Suppressor macrophage treated with lipopolysaccharide for 4 hours (primary cell): ENCODE results near the gene TUT4.
A peak's percentile ranks its signal among the peaks of the same experiment; 100 is the strongest.

Source experiments
- DNase-seq: peaks from one replicate; pipeline ENCODE4 v3.0.0-alpha.2; 2020

Gene TUT4

DNA sequence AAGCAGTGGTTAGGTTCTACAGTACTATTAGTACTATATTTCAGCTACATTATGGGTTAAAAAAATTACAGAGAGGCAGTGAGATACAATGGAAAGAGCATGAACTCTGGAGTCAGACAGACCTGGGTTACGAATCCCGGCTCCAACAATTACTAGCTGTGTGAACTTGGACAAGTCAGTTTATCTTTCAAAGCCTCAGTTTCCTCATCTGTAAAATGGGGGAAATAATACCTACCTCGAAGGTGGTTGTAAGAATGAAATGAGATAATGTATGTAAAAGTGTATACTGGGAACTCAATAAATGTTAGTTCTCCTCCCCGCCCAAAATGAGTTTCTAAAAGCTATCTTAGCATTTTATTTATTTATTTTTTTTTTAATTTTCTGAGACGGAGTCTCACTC, 89.0 kb downstream of the TUT4 start:
- DNase-seq, result no peak

DNA sequence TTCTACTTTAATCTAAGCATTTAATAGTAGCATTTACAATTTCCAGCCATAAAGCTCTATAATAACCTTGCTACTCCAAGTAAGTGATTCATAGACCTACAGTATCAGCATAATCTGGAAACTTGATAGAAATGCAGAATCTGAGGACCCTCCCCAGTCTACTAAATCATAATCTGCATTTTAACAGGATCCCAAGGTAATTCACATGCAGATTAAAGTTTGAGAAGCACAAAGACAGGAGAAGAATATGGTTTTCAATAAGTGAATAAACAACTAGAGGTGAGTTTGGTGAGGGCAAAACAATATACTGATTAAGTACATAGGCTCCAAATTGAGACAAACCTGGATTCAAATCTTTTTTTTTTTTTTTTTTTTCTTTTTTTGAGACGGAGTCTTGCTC, 91.1 kb downstream of the TUT4 start:
- no peak for DNase-seq

DNA sequence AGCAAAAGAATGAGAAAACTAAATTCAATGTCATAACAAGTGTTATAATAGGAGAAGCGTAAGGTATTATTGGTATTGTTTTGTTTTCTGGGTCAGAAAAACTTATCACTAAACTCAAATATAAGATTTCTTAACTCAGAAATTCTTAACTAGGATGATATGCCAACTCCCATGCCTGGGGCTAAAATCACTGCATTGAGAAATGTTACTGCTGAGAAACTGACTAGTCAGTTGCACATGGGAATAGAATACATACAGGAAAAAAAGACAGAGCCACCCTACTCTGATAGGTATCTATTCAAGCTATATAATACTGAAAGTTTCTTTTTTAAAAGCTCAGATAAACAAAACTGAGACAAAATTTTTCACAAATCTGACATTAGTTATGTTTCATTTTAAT, 92.2 kb downstream of the TUT4 start:
- DNase-seq, result no peak

DNA sequence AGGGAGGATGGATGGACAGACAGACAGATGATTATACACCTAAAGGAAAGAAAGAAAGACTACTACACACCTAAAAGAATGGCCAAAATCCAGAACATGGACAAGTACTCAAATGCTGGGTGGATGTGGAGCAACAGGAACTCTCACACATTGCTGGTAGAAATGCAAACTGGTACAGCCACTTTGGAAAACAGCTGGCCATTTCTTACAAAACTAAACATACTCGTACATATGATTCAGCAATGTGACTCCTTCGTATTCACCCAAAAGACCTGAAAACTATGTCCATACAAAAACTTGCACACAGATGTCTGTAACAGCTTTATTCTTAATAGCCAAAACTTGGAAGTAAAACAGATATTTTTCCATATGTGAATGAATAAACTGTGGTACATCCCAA, 97.2 kb downstream of the TUT4 start:
- DNase-seq, result no peak

DNA sequence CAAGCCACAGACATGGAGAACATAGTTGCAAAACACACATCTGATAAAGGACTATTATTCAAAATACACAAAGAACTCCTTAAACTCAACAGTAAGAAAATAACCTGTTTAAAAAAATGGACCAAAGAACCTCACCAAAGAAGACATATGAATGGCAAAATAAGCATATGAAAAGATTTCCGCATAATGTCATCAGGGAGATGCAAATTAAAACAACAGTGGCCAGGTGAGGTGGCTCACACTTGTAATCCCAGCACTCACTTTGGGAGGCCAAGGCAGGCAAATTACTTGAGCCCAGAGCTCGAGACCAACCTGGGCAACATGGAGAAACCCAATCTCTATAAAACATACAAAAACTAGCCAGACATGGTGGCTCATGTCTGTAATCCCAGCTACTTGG, 98.1 kb downstream of the TUT4 start:
- DNase-seq, result no peak

DNA sequence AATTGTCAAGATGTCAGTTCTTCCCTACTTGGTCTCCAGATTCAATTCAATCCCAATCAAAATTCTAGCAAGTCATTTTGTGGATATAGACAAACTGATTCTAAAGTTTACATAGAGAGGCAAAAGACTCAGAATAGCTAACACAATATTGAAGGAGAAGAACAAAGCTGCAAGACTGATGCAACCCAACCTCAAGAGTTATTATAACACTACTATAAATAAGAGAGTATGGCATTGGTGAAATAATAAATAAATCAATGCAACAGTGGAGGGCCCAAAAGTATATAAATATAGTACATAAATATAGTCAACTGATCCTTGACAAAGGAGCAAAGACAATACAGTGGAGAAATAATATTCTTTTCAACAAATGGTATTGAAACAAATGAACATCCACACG, 98.8 kb downstream of the TUT4 start:
- DNase-seq, result no peak

DNA sequence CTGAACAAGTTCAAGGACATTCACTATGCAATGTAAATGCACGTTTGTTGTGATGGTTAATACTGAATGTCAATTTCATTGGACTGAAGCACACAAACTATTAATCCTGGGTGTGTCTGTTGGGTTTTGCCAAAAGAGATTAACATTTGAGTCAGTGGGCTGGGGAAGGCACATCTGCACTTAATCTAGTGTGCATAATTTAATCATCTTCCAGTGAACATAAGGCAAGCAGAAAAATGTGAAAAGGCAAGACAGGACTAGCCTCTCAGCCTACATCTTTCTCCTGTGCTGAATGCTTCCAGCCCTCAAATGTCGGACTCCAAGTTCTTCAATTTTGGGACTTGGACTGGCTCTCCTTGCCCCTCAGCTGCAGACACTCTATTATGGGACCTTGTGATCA, 108.4 kb downstream of the TUT4 start:
- DNase-seq, result no peak

DNA sequence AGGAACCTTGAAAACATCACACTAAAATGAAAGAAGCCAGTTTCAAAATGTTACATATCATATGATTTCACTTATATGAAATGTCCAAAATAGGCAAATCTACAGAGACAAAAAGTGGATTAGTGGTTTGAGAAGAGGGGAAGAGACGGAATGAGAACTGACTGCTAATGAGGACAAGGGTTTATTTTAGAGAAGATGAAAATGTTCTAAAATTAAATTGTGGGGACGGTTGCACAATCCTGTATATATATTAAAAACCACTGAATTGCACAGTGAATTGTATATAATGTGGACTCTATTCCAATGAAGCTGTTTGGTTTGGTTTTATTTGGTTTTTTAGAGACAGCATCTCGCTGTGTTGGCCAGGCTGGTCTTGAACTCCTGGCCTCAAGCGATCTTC, 112.9 kb downstream of the TUT4 start:
- DNase-seq, result no peak

DNA sequence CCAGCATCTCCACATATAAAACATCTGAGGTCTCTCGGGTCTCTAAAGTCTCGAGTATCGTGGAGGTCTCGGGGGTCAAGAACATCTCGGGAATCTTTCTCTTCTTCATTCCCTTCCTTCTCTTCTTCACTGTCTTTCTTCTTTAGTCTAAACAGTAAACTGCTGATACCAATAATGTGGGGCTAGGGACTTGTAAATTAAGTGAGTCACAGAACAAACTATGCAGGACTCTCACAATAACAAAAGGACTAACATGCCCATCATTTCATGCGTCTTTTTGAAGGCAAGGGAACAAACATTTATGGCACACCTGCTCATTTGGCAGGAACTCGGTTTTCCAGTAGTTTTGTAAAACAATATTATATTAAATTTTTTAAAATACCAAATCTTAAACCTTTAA, 116.1 kb downstream of the TUT4 start:
- no peak for DNase-seq

DNA sequence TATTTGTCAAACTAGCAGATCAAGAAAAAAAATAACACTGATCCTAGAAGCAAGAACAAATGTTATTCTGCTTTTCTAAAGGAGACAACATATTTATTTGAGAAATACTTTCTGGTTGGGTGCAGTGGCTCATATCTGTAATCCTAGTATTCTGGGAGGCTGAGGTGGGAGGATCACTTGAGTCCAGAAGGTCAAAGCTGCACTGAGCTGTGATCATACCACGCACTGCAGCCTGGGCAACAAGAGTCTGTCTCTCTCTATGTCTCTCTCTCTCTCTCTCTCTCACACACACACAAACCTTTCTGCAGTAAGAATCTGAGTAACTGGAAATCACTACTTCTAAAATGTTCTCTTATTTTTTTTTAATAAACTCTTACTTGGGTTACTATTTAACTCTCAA, 117.2 kb downstream of the TUT4 start:
- DNase-seq, result no peak

DNA sequence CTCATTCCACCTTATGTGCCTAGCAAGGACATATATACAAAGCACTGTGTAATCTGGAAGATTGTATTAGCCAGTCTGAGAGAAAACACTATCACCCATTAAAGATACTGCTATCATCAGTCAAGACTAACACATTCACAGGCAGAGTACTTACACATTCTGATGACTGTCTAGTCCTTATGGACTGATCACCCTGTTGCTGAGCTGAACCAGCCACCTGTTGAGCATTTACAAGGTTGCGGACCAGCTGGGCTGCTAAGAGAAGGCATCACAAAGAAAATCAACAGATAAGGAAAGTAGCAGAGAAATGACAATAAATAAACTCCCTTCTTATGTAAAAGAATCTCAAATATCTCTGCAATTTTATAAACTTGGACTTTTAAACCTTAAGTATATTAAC, 117.7 kb downstream of the TUT4 start:
- DNase-seq, result no peak

DNA sequence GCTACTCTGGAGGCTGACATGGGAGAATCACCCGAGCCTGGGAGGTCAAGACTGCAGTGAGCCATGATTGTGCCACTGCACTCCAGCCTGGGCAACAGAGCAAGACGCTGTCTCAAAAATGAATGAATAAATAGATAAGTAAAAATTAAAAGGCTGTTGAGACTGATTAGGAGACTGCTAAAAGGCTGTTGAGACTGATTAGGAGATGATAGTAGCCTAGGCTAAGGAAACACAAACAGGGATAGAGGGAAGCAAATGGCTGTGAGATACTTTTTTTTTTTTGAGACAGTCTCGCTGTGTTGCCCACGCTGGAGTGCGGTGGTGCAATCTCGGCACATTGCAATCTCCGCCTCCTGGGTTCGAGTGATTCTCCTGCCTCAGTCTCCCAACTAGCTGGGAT, 120.1 kb downstream of the TUT4 start:
- no peak for DNase-seq

DNA sequence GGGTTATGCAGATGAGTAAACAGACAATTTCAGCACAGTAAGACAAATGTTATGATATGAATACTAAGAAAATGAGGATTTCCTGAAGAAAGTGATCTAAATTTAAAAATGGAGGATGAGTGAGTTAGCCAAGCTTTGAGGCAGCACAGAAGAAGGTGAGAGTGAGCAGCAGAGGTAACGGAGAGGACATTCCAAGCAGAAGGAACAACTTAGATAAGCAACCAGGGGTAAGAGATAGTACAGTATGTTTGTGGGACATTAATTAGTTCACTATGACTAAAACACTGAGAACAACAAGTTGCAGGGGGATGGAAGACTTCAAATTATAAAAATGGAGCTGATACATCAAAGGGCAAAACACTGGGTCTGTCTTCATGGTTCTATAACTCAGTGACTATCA, 125.7 kb downstream of the TUT4 start:
- DNase-seq, result no peak

DNA sequence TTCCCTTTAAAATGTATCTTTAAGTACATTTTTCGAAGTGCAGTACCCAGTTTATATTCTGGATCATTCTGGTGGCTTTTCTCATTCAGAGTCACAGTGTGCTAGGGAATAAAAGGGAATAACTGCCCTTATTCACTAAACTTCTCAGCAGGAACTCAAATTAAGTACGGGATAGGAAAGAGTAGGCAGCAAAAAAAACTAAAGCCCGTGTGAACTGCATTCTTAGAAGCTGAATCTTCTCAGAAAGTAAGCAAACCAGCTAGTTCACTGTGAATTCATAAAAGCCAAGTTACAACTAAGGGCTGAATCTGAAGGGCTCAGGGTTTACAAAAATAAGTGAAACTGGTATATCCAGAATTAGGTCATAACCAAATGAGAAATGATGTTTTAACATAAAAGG, 126.5 kb downstream of the TUT4 start:
- DNase-seq, result no peak

DNA sequence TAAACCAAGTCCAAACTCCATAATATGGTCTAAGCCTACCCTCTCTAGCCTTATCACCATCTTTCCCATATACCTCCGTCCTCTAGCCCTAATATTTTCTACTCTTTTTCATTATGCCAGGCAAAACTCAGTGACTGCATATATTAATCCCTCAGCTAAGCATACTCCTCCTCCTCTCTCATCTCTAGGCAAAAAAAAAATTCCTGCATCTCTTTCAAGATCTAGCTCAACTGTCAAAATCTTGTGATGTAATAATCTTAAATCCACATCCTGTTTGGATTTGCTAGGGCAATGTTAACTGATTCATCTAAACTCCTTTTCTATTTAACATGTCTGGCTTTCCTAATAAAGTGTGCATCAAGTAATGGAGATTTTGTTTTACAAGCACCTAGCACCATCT, 128.1 kb downstream of the TUT4 start:
- no peak for DNase-seq

DNA sequence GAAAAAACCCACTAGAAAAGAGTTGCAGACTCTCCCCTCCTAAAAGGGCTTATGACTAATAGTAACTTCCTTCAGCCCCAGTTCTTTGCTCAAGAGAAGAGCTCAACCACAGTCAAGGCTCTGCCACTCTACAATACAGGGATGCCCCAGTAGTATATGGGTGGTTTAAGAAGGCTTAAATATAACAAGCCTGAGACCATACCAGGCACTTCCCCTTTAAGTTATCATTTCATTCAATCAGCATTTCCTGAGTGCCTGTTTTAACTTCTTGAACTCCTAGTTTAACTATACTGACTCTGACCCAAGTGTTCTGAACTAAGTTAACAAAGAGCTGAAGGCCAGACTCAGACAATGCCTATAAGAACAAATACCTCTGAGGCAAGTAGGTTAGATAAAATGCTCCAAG, 128.7 kb downstream of the TUT4 start:
- peak; percentile 11 for DNase-seq

DNA sequence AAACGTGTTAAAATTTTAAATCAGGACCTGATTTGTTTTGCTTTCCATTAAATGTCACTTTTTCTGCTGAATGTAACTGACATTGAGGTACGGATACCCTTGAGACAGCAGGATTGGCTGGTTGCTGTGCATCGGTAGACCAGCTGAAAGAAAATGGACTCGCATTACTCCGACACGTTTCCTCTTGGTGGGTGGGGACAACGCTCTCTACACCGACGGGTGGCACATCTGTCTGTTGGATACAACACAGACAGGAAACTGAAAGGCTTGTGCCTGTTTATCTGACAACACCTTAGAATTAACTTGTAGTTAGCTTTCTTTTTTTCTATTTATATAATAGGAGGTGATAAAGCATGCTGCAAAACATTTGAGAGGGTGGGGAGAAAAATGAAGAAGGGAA, 129.1 kb downstream of the TUT4 start:
- DNase-seq, result no peak

DNA sequence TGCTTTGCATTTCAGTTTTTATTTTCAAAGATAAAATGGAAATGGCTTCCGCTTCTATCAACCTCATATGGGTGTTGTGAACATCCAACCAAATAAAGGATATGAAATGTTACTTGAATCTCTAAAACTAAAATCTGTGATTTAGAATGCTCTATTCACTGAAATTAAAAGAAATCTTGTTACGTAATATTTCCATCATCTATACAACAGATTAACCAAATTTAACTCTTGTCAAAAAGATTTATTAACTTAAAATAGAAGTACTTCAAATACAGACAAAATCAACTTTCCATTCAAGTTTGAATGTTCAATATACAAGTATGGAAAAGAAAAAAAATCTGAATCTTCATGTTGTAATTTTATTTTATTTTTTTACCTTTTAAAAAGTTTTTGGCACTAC, 129.8 kb downstream of the TUT4 start:
- DNase-seq, result no peak

DNA sequence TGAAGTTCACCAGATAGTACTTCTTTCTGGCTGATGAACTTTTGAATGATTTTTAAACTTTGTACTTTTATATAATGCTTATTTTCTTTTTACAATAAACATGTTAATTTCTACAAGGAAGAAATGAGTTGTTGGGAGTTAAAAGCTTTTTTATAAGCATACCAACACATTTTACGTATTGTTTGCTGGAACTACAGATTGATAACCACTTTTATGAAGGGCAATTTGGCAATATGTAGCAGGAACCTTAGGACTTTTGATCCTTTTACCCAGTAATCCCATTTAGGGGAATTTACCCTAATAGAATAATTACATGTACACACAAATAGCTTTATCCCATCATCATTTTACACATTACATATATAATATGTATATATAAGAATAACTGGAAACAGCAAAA, 132.2 kb downstream of the TUT4 start:
- no peak for DNase-seq

DNA sequence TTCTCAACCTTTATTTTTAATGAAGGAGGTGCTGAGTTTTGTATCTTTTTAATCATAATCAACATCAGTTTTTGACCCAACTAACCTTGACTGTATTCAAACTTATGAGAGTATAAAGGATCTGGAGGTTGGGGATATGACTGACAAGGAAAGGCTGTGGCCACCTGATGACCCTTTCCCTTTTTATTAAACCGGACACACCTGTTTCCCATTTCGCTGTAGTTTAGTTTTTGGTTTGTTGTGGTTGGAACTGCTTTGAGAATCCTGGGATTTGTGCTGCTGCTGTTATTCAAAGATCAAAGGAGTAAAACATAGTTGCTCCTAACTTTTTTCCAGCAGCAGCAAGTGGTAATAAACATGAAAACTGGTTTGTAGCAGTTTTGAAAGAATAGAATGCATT, 136.1 kb downstream of the TUT4 start:
- no peak for DNase-seq

DNA sequence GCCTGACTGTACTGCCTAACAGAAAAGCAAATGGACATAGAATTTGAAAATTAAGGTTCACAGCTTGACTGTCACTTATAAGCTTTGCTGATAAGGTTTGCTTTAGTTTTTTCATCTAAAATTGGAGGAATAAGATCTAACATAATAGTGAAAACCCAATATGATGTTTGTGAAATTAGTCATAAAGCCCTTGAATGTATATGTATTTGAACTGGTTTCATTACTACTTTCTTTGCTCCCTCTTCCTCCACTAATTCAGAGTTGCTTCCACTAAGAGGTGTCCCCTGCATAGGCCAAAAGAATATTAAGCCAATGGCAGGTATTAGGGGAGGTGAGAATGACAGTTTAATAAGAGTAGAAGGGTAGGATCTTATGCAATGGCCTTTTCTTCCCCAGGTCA, 137.9 kb downstream of the TUT4 start:
- DNase-seq, result no peak

DNA sequence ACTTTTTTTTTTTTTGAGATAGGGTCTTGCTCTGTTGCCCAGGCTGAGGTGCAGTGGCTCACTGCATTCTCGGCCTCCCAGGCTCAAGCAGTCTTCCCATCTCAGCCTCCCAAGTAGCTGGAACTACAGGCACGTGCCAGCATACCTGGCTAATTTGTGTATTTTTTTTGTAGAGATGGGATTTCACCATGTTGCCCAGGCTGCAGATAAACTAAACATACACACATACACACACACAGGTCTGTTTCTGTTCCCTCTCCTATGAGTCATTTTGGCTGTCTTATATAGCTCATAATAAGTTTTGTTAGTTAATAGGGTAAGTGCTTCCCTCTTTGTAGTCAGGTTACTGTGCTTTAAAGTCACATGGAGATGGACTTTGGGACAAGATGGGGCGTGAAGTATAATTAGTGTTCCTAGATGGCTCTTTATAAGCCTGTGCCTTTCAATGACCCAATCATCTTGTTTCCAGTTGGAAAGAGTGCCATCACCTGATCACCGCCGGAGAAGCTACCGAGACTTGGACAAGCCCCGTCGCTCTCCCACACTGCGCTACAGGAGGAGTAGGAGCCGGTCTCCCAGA, 139.4 kb downstream of the TUT4 start:
- no peak for DNase-seq

DNA sequence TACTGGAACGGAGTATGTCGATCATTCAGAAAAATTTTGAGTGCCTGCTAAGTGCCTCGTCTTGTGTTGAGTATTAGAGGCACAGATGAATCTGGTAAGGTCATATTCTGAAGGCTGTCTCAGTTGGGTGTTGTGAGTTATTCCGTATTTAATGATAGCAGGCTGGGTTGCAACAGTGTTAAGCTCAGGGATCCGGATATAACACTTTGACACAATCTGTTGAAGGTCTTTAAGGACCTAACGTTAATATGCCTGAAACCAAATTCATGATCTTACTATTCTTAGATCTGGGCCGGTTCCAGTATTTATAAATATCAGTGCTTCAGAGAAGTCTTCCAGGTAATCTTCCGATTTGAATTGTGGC, 147.9 kb downstream of the TUT4 start:
- DNase-seq, result no peak

DNA sequence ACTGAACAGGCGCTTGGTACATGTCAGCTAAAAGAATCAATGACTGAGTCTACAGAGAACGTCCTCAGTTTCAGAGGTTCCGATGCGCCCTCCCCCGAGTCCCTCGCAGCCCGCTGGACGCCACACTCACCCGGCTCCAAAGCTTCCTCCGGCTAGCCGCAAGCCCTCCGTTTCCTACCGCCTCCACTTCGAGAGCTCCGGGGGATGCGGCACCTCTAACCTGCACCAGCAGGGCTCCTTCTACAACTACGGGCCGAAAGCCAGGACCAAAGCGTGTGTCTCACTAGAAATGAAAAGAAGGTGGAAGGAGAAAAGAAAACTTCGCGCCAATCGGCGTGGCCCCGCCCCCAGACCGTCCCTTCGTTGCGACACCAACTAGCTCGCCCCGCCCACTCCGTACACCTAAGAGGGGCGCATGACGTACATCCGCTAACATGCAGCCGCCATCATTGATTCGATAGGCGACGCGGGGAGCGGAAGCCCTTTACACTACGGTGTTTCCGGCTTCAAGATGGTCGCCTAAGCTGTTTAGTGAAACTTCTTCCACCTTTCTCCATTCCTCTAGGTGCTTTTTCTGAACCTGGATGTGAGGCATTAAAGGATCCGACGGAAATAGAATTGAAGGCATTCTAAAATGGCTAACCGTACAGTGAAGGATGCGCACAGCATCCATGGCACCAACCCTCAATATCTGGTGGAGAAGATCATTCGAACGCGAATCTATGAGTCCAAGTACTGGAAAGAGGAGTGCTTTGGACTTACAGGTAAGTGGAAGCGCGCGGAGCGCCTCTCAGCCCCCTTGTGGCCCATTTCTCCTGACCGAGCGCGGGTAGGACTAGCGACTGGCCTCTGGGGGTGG, 148.5 kb downstream of the TUT4 start, which contains the start of the genes ORC1 and PRPF38A:
Gene ORC1, minus strand, starts transcription at position 308 of the 859 bp plus-strand sequence. CDS start 2,200 bp downstream, outside the sequence.
Gene PRPF38A, plus strand, starts transcription at position 487 of the 859 bp plus-strand sequence. Its CDS starts 148 bp downstream, at position 635.
- peak; percentile 99 for DNase-seq
